HepG2 (cell line): Measurements from ENCODE around the gene ZNF792. TPM values are rescaled to one million over a fixed set of nuclear protein-coding genes. Genes with fewer than 3 reads are reported as not detected.

Experiments used
- CCDC6 ChIP-seq: sonication (generic); formaldehyde crosslinking; IDR thresholded peaks from 2 replicates; pipeline ENCODE4 v1.8.1; 2022; ENCODE audit warnings: mild to moderate bottlenecking, missing genetic modification reagents, moderate library complexity
- CEBPZ ChIP-seq: IDR thresholded peaks from 2 replicates; pipeline ENCODE4 v1.6.1; 2012; ENCODE audit warnings: low read length, improper control_type of control experiment
- ELF4 ChIP-seq: sonication (generic); formaldehyde crosslinking; IDR thresholded peaks from 2 replicates; pipeline ENCODE4 v1.5.0; 2020; ENCODE audit warnings: missing genetic modification reagents, mild to moderate bottlenecking, moderate library complexity, borderline replicate concordance
- ERF ChIP-seq: IDR thresholded peaks from 2 replicates; pipeline ENCODE4 v1.6.1; 2018; ENCODE audit warnings: missing biosample characterization, missing genetic modification reagents
- FLYWCH1 ChIP-seq: sonication (generic); formaldehyde crosslinking; IDR thresholded peaks from 2 replicates; pipeline ENCODE4 v1.8.1; 2023; ENCODE audit warnings: mild to moderate bottlenecking, missing genetic modification reagents
- GABPA ChIP-seq, 2 experiments: IDR thresholded peaks; 2 replicates each; pipeline ENCODE4 v1.6.1; 2011 to 2016; ENCODE audit warnings: low read depth in 2 of 2, low read length in 1 of 2, missing biosample characterization in 1 of 2, missing genetic modification characterization in 1 of 2
- GLMP ChIP-seq: sonication (generic); formaldehyde crosslinking; IDR thresholded peaks from 2 replicates; pipeline ENCODE4 v1.9.0; 2021; ENCODE audit warnings: missing genetic modification reagents, mild to moderate bottlenecking, borderline replicate concordance
- JUND ChIP-seq: sonication (generic); formaldehyde crosslinking; IDR thresholded peaks from 2 replicates; pipeline ENCODE4 v1.8.0; 2022; ENCODE audit warnings: mild to moderate bottlenecking, missing genetic modification reagents
- KMT2B ChIP-seq: IDR thresholded peaks from 2 replicates; pipeline ENCODE4 v1.6.1; 2016; ENCODE audit warnings: missing genetic modification reagents, missing compliant biosample characterization
- POGZ ChIP-seq: sonication (generic); formaldehyde crosslinking; IDR thresholded peaks from 2 replicates; pipeline ENCODE4 v1.4.0; 2020; ENCODE audit warnings: mild to moderate bottlenecking, missing genetic modification reagents
- POLR2G ChIP-seq: fragments of 200-400 bp; formaldehyde crosslinking; IDR thresholded peaks from 2 replicates; pipeline ENCODE4 v1.6.1; 2018; ENCODE audit warnings: mild to moderate bottlenecking, low read depth, low read length, moderate library complexity
- SETDB1 ChIP-seq: sonication (generic); formaldehyde crosslinking; IDR thresholded peaks from 2 replicates; pipeline ENCODE4 v1.5.1; 2020; ENCODE audit warnings: missing genetic modification reagents, mild to moderate bottlenecking, borderline replicate concordance
- ZBTB38 ChIP-seq: sonication (generic); formaldehyde crosslinking; IDR thresholded peaks from 2 replicates; pipeline ENCODE4 v1.5.1; 2020; ENCODE audit warnings: mild to moderate bottlenecking, missing genetic modification reagents
- ZIK1 ChIP-seq: sonication (generic); formaldehyde crosslinking; IDR thresholded peaks from 2 replicates; pipeline ENCODE4 v1.5.0; 2020; ENCODE audit warnings: mild to moderate bottlenecking, low read depth, missing genetic modification reagents, borderline replicate concordance
- ZMAT3 ChIP-seq: sonication (generic); formaldehyde crosslinking; conservative IDR thresholded peaks from 2 replicates; pipeline ENCODE4 v1.7.0; 2021; ENCODE audit warnings: missing genetic modification reagents
- ZMYM3 ChIP-seq: sonication (generic); formaldehyde crosslinking; IDR thresholded peaks from 2 replicates; pipeline ENCODE4 v1.5.1; 2020; ENCODE audit warnings: mild to moderate bottlenecking, missing genetic modification reagents
- ZNF207 ChIP-seq: fragments of 450-650 bp; IDR thresholded peaks from 2 replicates; pipeline ENCODE4 v1.6.1; 2016; ENCODE audit warnings: antibody characterized with exemption, borderline replicate concordance
- ZNF234 ChIP-seq: sonication (generic); formaldehyde crosslinking; conservative IDR thresholded peaks from 2 replicates; pipeline ENCODE4 v1.5.1; 2020; ENCODE audit warnings: mild to moderate bottlenecking, missing genetic modification reagents
- ZNF678 ChIP-seq: sonication (generic); formaldehyde crosslinking; IDR thresholded peaks from 2 replicates; pipeline ENCODE4 v1.4.0; 2020; ENCODE audit warnings: mild to moderate bottlenecking, missing genetic modification reagents
- ZNF704 ChIP-seq: sonication (generic); formaldehyde crosslinking; IDR thresholded peaks from 2 replicates; pipeline ENCODE4 v1.8.1; 2023; ENCODE audit warnings: mild to moderate bottlenecking, inconsistent platforms, moderate library complexity, missing genetic modification reagents, borderline replicate concordance
- polyA plus RNA-seq, 8 experiments: library from polyadenylated mRNA; depleted of rRNA in 3 of 8; stranded (reverse) in 7 of 8; unstranded in 1 of 8; fragments of >200 nt; fragmentation: Illumina TruSeq in 4 of 8; extraction: Trizol in 4 of 8; gene quantifications; 2 replicates each; pipeline versions ENCODE4 v1.2.1 to v1.2.3, GENCODE V29; 2011 to 2016; ENCODE audit warnings: low read depth in 4 of 8, missing spikeins in 1 of 8, mixed read lengths in 1 of 8; ENCODE audit not compliant: insufficient read depth in 1 of 8
- total RNA-seq, 5 experiments: library from RNA; depleted of rRNA; stranded (reverse); fragments of >200 nt; fragmentation: Illumina TruSeq; extraction: Trizol; gene quantifications; 2 replicates each; pipeline ENCODE4 v1.2.3, GENCODE V29; 2016; ENCODE audit warnings: low read depth in 1 of 5
- TF ChIP-seq, protein P1 (sequence below): sonication (generic); formaldehyde crosslinking; IDR thresholded peaks from 2 replicates; pipeline ENCODE4 v1.5.1; 2020; ENCODE audit warnings: mild to moderate bottlenecking, moderate library complexity, missing genetic modification reagents

The ZNF792 gene
- total and polyA plus RNA-seq, 2 of the 13 experiments (the other 11 are each of a cell fraction or from before 2014, with no cell fraction given): 5.5 to 11.5 TPM

GRCh38 chr19:34963573-34964406 lies at the start of gene ZNF792 (continued):
- TF ChIP-seq CEBPZ (no peak), GABPA (IDR thresholded peaks at IDR 0.05; ENCODE audit: low read depth, low read length) (peak; percentile 66), GABPA (CRISPR knock-in tag; IDR thresholded peaks at IDR 0.05; ENCODE audit: low read depth) (peak; percentile 84), SETDB1 (CRISPR knock-in tag) (peak; percentile 47; the same call in 1 of the 2 replicates), ERF (CRISPR knock-in tag) (peak; percentile 47; the same call in 1 of the 2 replicates), JUND (CRISPR knock-in tag) (peak; percentile 38; the same call in 1 of the 2 replicates), ZNF234 (CRISPR knock-in tag) (0 out of 2 replicates have a peak, but pooled peaks have one; percentile 57), ZBTB38 (0 out of 2 replicates have a peak, but pooled peaks have one; percentile 59), GLMP (CRISPR knock-in tag) (no peak), ZMAT3 (CRISPR knock-in tag) (peak; percentile 62), KMT2B (peak; percentile 55), ZNF207 (no peak), POGZ (no peak), FLYWCH1 (CRISPR knock-in tag) (no peak), ZIK1 (peak; percentile 70; the same call in 1 of the 2 replicates), ZNF678 (CRISPR knock-in tag) (0 out of 2 replicates have a peak, but pooled peaks have one; percentile 56), POLR2G (peak; percentile 59), ZNF704 (CRISPR knock-in tag) (peak; percentile 76; the same call in 1 of the 2 replicates), ELF4 (CRISPR knock-in tag) (no peak), ZMYM3 (peak; percentile 64; the same call in 1 of the 2 replicates), CCDC6 (CRISPR knock-in tag) (no peak)
- TF ChIP-seq, protein P1, sequence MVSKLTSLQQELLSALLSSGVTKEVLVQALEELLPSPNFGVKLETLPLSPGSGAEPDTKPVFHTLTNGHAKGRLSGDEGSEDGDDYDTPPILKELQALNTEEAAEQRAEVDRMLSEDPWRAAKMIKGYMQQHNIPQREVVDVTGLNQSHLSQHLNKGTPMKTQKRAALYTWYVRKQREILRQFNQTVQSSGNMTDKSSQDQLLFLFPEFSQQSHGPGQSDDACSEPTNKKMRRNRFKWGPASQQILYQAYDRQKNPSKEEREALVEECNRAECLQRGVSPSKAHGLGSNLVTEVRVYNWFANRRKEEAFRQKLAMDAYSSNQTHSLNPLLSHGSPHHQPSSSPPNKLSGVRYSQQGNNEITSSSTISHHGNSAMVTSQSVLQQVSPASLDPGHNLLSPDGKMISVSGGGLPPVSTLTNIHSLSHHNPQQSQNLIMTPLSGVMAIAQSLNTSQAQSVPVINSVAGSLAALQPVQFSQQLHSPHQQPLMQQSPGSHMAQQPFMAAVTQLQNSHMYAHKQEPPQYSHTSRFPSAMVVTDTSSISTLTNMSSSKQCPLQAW (CRISPR knock-in tag): peak; percentile 54; the same call in 1 of the 2 replicates
